ENCODE measurements around the gene TST. TPM values are rescaled to one million over a fixed set of nuclear protein-coding genes. Genes with fewer than 3 reads are reported as not detected.

The TST gene
- total and polyA plus RNA-seq, 10 of the 15 experiments (the other 5 are each of a cell fraction or from before 2014, with no cell fraction given) = 2.4 to 24.6 (median 10.4) TPM

DNA sequence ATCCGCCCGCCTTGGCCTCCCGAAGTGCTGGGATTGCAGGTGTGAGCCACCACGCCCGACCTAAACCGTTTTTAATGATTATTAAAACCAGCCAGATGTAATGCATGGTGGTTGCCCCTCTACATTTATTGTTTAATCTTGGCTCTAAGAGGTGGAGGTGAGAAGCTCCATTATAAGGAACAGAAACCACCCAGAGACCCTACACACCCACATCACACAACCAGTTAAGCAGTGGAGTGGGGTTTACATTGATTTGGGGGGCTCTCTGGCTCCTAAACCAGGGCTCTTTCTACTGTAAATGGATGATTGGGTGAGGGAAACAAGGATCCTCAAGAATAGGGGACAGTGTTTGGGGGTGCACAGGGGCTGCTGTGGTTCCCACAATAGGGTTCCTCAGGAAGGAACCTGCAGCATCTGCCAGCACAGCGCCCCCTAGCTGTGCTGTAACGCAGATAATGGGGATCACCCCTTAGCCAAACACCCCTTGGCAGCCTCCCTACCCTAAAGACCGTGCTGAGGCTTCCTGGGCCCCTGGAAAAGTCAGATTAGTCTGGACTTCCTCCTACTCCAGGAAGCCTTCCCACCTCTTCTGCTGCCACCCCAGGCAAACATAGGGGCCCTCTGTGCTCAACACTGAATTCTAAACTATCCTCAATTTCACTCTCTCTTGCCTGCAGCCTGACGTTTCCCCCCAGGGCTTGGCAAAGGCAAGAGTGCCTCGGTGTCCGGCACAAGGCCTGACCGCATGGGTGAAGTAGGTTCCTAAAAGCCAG is 2.6 kb upstream of the TST start (continued):
- TF ChIP-seq MEF2A (IDR thresholded peaks at IDR 0.05; ENCODE audit: insufficient read depth, low read depth, low read length) (no peak), PAX5 (IDR thresholded peaks at IDR 0.05; ENCODE audit: borderline replicate concordance, low read depth, low read length) (no peak)
- TF ChIP-seq, protein P1, sequence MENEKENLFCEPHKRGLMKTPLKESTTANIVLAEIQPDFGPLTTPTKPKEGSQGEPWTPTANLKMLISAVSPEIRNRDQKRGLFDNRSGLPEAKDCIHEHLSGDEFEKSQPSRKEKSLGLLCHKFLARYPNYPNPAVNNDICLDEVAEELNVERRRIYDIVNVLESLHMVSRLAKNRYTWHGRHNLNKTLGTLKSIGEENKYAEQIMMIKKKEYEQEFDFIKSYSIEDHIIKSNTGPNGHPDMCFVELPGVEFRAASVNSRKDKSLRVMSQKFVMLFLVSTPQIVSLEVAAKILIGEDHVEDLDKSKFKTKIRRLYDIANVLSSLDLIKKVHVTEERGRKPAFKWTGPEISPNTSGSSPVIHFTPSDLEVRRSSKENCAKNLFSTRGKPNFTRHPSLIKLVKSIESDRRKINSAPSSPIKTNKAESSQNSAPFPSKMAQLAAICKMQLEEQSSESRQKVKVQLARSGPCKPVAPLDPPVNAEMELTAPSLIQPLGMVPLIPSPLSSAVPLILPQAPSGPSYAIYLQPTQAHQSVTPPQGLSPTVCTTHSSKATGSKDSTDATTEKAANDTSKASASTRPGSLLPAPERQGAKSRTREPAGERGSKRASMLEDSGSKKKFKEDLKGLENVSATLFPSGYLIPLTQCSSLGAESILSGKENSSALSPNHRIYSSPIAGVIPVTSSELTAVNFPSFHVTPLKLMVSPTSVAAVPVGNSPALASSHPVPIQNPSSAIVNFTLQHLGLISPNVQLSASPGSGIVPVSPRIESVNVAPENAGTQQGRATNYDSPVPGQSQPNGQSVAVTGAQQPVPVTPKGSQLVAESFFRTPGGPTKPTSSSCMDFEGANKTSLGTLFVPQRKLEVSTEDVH (IDR thresholded peaks at IDR 0.05; ENCODE audit: low read depth, partially characterized antibody) = no peak

DNA sequence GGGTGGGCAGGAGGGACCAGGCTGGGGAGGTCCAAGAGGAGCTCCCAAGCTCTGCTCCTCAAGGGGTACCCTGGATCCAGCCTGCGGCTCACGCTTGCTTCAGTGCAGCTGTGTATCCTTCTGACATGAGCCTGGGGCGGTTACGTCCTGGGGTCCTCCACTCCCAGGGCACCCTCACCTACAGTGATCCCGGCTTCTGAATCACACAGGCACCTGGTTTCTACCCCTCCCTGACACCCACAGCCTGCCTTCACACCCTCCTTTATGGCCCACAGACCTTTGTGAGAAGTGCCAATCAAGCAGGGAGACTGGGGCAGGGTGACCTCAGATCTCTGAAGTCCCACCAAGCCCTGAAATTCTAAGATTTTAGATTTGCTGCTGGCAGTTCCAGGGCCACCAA is 1.8 kb upstream of the TST start:
- no peaks in the 10 kb centered on the region for H3K9me3 ChIP-seq (replicated peaks; ENCODE audit: control insufficient read depth, insufficient read depth, low read length)
- H3K4me3 ChIP-seq = no peak overlapping the region; the same call in 1 of the 2 replicates
- peaks cover 2% of the 10 kb centered on the region; the same call in 1 of the 2 replicates for H3K79me2 ChIP-seq (ENCODE audit: control insufficient read depth, insufficient read depth, low read length)
- in situ Hi-C loops (cut with MboI) (no loop called here), intact Hi-C loops (cut with micrococcal nuclease; ENCODE audit: unreplicated experiment) (no loop called here)
- POLR2A ChIA-PET = no interaction called here
- no peaks in the 10 kb centered on the region for H4K20me1 ChIP-seq (ENCODE audit: control insufficient read depth, insufficient read depth)
- CTCF ChIA-PET = interaction anchor here (0.5 to 5.5 kb wide), 15 partner anchors 9 to 473 kb away, joined by 3 to 39 read pairs (median 5); partner anchors contain the start of gene IFT27
- no peaks in the 10 kb centered on the region for H3K27me3 ChIP-seq (replicated peaks in 1 of 2; ENCODE audit: control insufficient read depth in 2 of 2, insufficient read depth in 2 of 2, low read length in 1 of 2)
- no peaks in the 10 kb centered on the region; a peak in 1 of 4 replicates for H3K36me3 ChIP-seq (ENCODE audit: control insufficient read depth in 2 of 2, insufficient read depth in 2 of 2, low read length in 1 of 2)
- FAIRE-seq (no peak), DNase-seq (ENCODE audit: low read depth, low spot score) (no peak), ATAC-seq (no peak)
- H3K27ac ChIP-seq (ENCODE audit: control insufficient read depth, insufficient read depth) = no peak overlapping the region
- SMC1A ChIA-PET (ENCODE audit: uncharacterized antibody, unreplicated experiment) = interaction anchor here (0.5 to 1.2 kb wide), 4 partner anchors 24 to 239 kb away, joined by 3 to 5 read pairs (median 3); partner anchors contain the start of gene NCF4
- no peak overlapping the region for H3K9ac ChIP-seq (ENCODE audit: control insufficient read depth, insufficient read depth, low read length)
- H3K4me1 ChIP-seq (ENCODE audit: control insufficient read depth, insufficient read depth, low read length) = peaks cover 8% of the 10 kb centered on the region
- 86% methylated on average over 5 of the region's 5 CpGs for WGBS (ENCODE audit: insufficient coverage, insufficient replicate concordance, low lambda C conversion rate, missing lambda C conversion rate)
- TF ChIP-seq SMAD1 (IDR thresholded peaks at IDR 0.05; ENCODE audit: low read depth, partially characterized antibody) (no peak), FOXK2 (IDR thresholded peaks at IDR 0.05) (no peak)
- TF ChIP-seq, protein P2, sequence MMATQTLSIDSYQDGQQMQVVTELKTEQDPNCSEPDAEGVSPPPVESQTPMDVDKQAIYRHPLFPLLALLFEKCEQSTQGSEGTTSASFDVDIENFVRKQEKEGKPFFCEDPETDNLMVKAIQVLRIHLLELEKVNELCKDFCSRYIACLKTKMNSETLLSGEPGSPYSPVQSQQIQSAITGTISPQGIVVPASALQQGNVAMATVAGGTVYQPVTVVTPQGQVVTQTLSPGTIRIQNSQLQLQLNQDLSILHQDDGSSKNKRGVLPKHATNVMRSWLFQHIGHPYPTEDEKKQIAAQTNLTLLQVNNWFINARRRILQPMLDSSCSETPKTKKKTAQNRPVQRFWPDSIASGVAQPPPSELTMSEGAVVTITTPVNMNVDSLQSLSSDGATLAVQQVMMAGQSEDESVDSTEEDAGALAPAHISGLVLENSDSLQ (IDR thresholded peaks at IDR 0.05) = peak; percentile 40; the same call in 1 of the 2 replicates
- no TSS peak for BruUV-seq (replicated peaks)
- RAD21 ChIA-PET (ENCODE audit: unreplicated experiment) = no interaction called here
- no peak overlapping the region for H3K4me2 ChIP-seq (ENCODE audit: control insufficient read depth, insufficient read depth)
- H2AFZ ChIP-seq (ENCODE audit: control insufficient read depth, low read depth, low read length) = no peak overlapping the region
